NCI-H748 (cell line): ENCODE data around the gene ATL2.
A peak's percentile ranks its signal among the peaks of the same experiment; 100 is the strongest.
"Not testable (repeated sequence)": the region's sequence is repeated elsewhere in the genome, so short reads cannot be mapped to it uniquely, and the experiment has no call there.

Experiments
- DNase-seq: peaks from one replicate; lab custom pipeline; 2025; ENCODE audit not compliant: unreplicated experiment; lab: John Stamatoyannopoulos, UW

The ATL2 gene

GRCh38 chr2:38336621-38337020 is 40.5 kb downstream of the ATL2 start:
- no peak for DNase-seq

- DNase-seq, result no peak
Measured at GRCh38 chr2:38330754-38331153, 46.3 kb downstream of the ATL2 start.

GRCh38 chr2:38327580-38327979 is 49.5 kb downstream of the ATL2 start:
- DNase-seq, result no peak

GRCh38 chr2:38323623-38324022 is 53.5 kb downstream of the ATL2 start:
- DNase-seq, result no peak

GRCh38 chr2:38322224-38322914 is 54.7 kb downstream of the ATL2 start:
- no peak for DNase-seq

GRCh38 chr2:38319240-38319639 is 57.8 kb downstream of the ATL2 start:
- not testable (repeated sequence) for DNase-seq

GRCh38 chr2:38317725-38318124 is 59.3 kb downstream of the ATL2 start:
- DNase-seq, result no peak

- peak; percentile 18 for DNase-seq
Measured at GRCh38 chr2:38315707-38316333, 61.3 kb downstream of the ATL2 start.

- DNase-seq, result no peak
Measured at GRCh38 chr2:38308821-38309220, 68.3 kb downstream of the ATL2 start.

- DNase-seq, result no peak
Measured at GRCh38 chr2:38301969-38302702, 74.9 kb downstream of the ATL2 start.

- DNase-seq, result no peak
Measured at GRCh38 chr2:38301340-38301968, 75.6 kb downstream of the ATL2 start.

GRCh38 chr2:38298539-38298938 is 78.5 kb downstream of the ATL2 start:
- DNase-seq, result no peak

GRCh38 chr2:38296197-38296780 is 80.8 kb downstream of the ATL2 start:
- DNase-seq, result no peak

- no peak for DNase-seq
Measured at GRCh38 chr2:38294597-38294996, 82.5 kb downstream of the ATL2 start.

- DNase-seq, result no peak
Measured at GRCh38 chr2:38293152-38293865, 83.8 kb downstream of the ATL2 start.

- DNase-seq, result no peak
Measured at GRCh38 chr2:38290332-38290731, 86.7 kb downstream of the ATL2 start.

- no peak for DNase-seq
Measured at GRCh38 chr2:38284971-38285370, 92.1 kb downstream of the ATL2 start.

- DNase-seq, result no peak
Measured at GRCh38 chr2:38281095-38281742, 95.9 kb downstream of the ATL2 start.

GRCh38 chr2:38279201-38279600 is 97.9 kb downstream of the ATL2 start:
- no peak for DNase-seq

- not testable (repeated sequence) for DNase-seq
Measured at GRCh38 chr2:38278117-38278438, 99.0 kb downstream of the ATL2 start.
